GM21737 (cell line): ENCODE data around the gene TAF8.

ENCODE experiments used
- ATAC-seq: cut with Tn5 transposase; IDR thresholded peaks from one replicate; pipeline ENCODE4 v1.9.1; 2021; ENCODE audit warnings: mild to moderate bottlenecking, moderate library complexity; ENCODE audit not compliant: unreplicated experiment

The TAF8 gene

GRCh38 chr6:42049948-42050296, 402 bp upstream of the TAF8 start:
- no peak for ATAC-seq

- no peak for ATAC-seq
Measured at GRCh38 chr6:42051268-42051653, 937 bp downstream of the TAF8 start.

- ATAC-seq: no peak
Measured at GRCh38 chr6:42053601-42054000, 3.3 kb downstream of the TAF8 start.

GRCh38 chr6:42059743-42060142, 9.4 kb downstream of the TAF8 start:
- ATAC-seq: no peak

- ATAC-seq: no peak
Measured at GRCh38 chr6:42066156-42066675, 15.9 kb downstream of the TAF8 start.

- ATAC-seq: no peak
Measured at GRCh38 chr6:42068173-42068572, 17.8 kb downstream of the TAF8 start.

GRCh38 chr6:42068872-42069522, 18.7 kb downstream of the TAF8 start:
- ATAC-seq: no peak

- no peak for ATAC-seq
Measured at GRCh38 chr6:42071881-42072583, 21.7 kb downstream of the TAF8 start.

- no peak for ATAC-seq
Measured at GRCh38 chr6:42073287-42073686, 23.0 kb downstream of the TAF8 start.

- ATAC-seq: no peak
Measured at GRCh38 chr6:42075159-42075838, 25.0 kb downstream of the TAF8 start.

- no peak for ATAC-seq
Measured at GRCh38 chr6:42078386-42078785, 28.1 kb downstream of the TAF8 start.

GRCh38 chr6:42079941-42080464, 29.7 kb downstream of the TAF8 start:
- ATAC-seq: no peak

GRCh38 chr6:42083530-42083929, 33.2 kb downstream of the TAF8 start:
- no peak for ATAC-seq

- no peak for ATAC-seq
Measured at GRCh38 chr6:42084889-42085288, 34.6 kb downstream of the TAF8 start.

GRCh38 chr6:42086046-42087035, 36.0 kb downstream of the TAF8 start:
- no peak for ATAC-seq

- no peak for ATAC-seq
Measured at GRCh38 chr6:42088101-42088591, 37.8 kb downstream of the TAF8 start.

GRCh38 chr6:42090819-42091717, 40.7 kb downstream of the TAF8 start:
- no peak for ATAC-seq

- no peak for ATAC-seq
Measured at GRCh38 chr6:42091718-42092023, 41.3 kb downstream of the TAF8 start.

- no peak for ATAC-seq
Measured at GRCh38 chr6:42093582-42094329, 43.4 kb downstream of the TAF8 start.
